Measurements from ENCODE around the gene CPSF4L.

CPSF4L gene

GRCh38 chr17:73308017-73308823 is 46.5 kb upstream of the CPSF4L start:
- Histone ChIP-seq H3K9ac (ENCODE audit: low read length) (no peak overlapping the region), H3K9me3 (replicated peaks; ENCODE audit: insufficient read depth, low read length) (no peaks in the 10 kb centered on the region), H3K27me3 (replicated peaks; ENCODE audit: insufficient read depth, low read length) (no peaks in the 10 kb centered on the region), H2AFZ (ENCODE audit: low read length) (no peak overlapping the region), H3K79me2 (ENCODE audit: low read length) (peaks cover 9% of the 10 kb centered on the region), H3K4me3 (ENCODE audit: low read length) (no peak overlapping the region), H3K9me2 (replicated peaks; ENCODE audit: insufficient read depth, low read length) (no peaks in the 10 kb centered on the region), H3F3A (ENCODE audit: insufficient read depth, low read length) (peaks cover 5% of the 10 kb centered on the region; the same call in 1 of the 2 replicates), H3K4me1 (ENCODE audit: low read length) (peaks cover 4% of the 10 kb centered on the region; the same call in 1 of the 2 replicates), H3K27ac (ENCODE audit: low read length) (no peak overlapping the region), H3K4me2 (ENCODE audit: low read depth, low read length) (no peak overlapping the region), H4K20me1 (ENCODE audit: insufficient read depth, low read length) (no peaks in the 10 kb centered on the region), H3K36me3 (replicated peaks; ENCODE audit: insufficient read depth, low read length) (no peaks in the 10 kb centered on the region)
- no peak for TF ChIP-seq CTCF (IDR thresholded peaks at IDR 0.05; ENCODE audit: low read length)
- TF ChIP-seq EZH2phosphoT487 (IDR thresholded peaks at IDR 0.05; ENCODE audit: low read length): no peak
- no peak for TF ChIP-seq EZH2 (optimal IDR thresholded peaks at IDR 0.05; ENCODE audit: low read depth, low read length)
- no peak for DNase-seq

- Histone ChIP-seq H3K27me3 (replicated peaks; ENCODE audit: insufficient read depth, low read length) (no peaks in the 10 kb centered on the region), H3K4me2 (ENCODE audit: low read depth, low read length) (no peak overlapping the region), H3K27ac (ENCODE audit: low read length) (no peak overlapping the region), H3K4me1 (ENCODE audit: low read length) (no peaks in the 10 kb centered on the region), H2AFZ (ENCODE audit: low read length) (no peak overlapping the region), H3K4me3 (ENCODE audit: low read length) (no peak overlapping the region), H3K9me3 (replicated peaks; ENCODE audit: insufficient read depth, low read length) (no peaks in the 10 kb centered on the region), H3K9ac (ENCODE audit: low read length) (no peak overlapping the region), H3K79me2 (ENCODE audit: low read length) (peaks cover 9% of the 10 kb centered on the region), H3K9me2 (replicated peaks; ENCODE audit: insufficient read depth, low read length) (no peaks in the 10 kb centered on the region), H3F3A (ENCODE audit: insufficient read depth, low read length) (no peaks in the 10 kb centered on the region; the same call in 1 of the 2 replicates), H3K36me3 (replicated peaks; ENCODE audit: insufficient read depth, low read length) (no peaks in the 10 kb centered on the region), H4K20me1 (ENCODE audit: insufficient read depth, low read length) (no peaks in the 10 kb centered on the region)
- DNase-seq: no peak
- no peak for TF ChIP-seq EZH2 (optimal IDR thresholded peaks at IDR 0.05; ENCODE audit: low read depth, low read length)
- TF ChIP-seq EZH2phosphoT487 (IDR thresholded peaks at IDR 0.05; ENCODE audit: low read length): no peak
- TF ChIP-seq CTCF (IDR thresholded peaks at IDR 0.05; ENCODE audit: low read length): no peak
Observed at GRCh38 chr17:73307130-73307529, 45.5 kb upstream of the CPSF4L start.

GRCh38 chr17:73305845-73306836 is 44.5 kb upstream of the CPSF4L start:
- peaks cover 9% of the 10 kb centered on the region for H3K79me2 ChIP-seq (ENCODE audit: low read length)
- DNase-seq: no peak
- H3K9me3 ChIP-seq (replicated peaks; ENCODE audit: insufficient read depth, low read length): no peaks in the 10 kb centered on the region
- no peaks in the 10 kb centered on the region for H4K20me1 ChIP-seq (ENCODE audit: insufficient read depth, low read length)
- H3K9me2 ChIP-seq (replicated peaks; ENCODE audit: insufficient read depth, low read length): no peaks in the 10 kb centered on the region
- no peaks in the 10 kb centered on the region for H3K4me1 ChIP-seq (ENCODE audit: low read length)
- no peak overlapping the region for H3K27ac ChIP-seq (ENCODE audit: low read length)
- no peak for TF ChIP-seq EZH2 (optimal IDR thresholded peaks at IDR 0.05; ENCODE audit: low read depth, low read length)
- H3K27me3 ChIP-seq (replicated peaks; ENCODE audit: insufficient read depth, low read length): no peaks in the 10 kb centered on the region
- no peak overlapping the region for H3K4me2 ChIP-seq (ENCODE audit: low read depth, low read length)
- no peaks in the 10 kb centered on the region; the same call in 1 of the 2 replicates for H3F3A ChIP-seq (ENCODE audit: insufficient read depth, low read length)
- no peaks in the 10 kb centered on the region for H3K36me3 ChIP-seq (replicated peaks; ENCODE audit: insufficient read depth, low read length)
- no peak overlapping the region for H3K4me3 ChIP-seq (ENCODE audit: low read length)
- H2AFZ ChIP-seq (ENCODE audit: low read length): no peak overlapping the region
- no peak overlapping the region for H3K9ac ChIP-seq (ENCODE audit: low read length)

Measured in MM.1S (cell line).